K562 (cell line): ENCODE measurements around the gene PTPRG. TPM values are rescaled to one million over a fixed set of nuclear protein-coding genes. Genes with fewer than 3 reads are reported as not detected.

Source experiments
- DACH1 ChIP-seq: fragments of 450-650 bp; IDR thresholded peaks from 2 replicates; pipeline ENCODE4 v1.6.1; 2018; ENCODE audit not compliant: partially characterized antibody
- HCFC1 ChIP-seq: IDR thresholded peaks from 2 replicates; pipeline ENCODE4 v1.6.1; 2012; ENCODE audit warnings: low read depth, low read length, improper control_type of control experiment
- RAD51 ChIP-seq: fragments of 450-650 bp; IDR thresholded peaks from 2 replicates; pipeline ENCODE4 v1.7.1; 2016; ENCODE audit warnings: low read depth, mild to moderate bottlenecking, borderline replicate concordance
- RUNX1 ChIP-seq: sonication (generic); IDR thresholded peaks from 2 replicates; pipeline ENCODE4 v1.6.1; 2016; ENCODE audit warnings: antibody characterized with exemption, low read depth
- SMAD4 ChIP-seq: fragments of 250-450 bp; sonication (Bioruptor Pico); conservative IDR thresholded peaks from 2 replicates; pipeline ENCODE4 v1.8.0; 2021; ENCODE audit warnings: inconsistent platforms, mild to moderate bottlenecking, moderate library complexity
- WHSC1 ChIP-seq: IDR thresholded peaks from one replicate; pipeline ENCODE4 v1.6.1; 2012; ENCODE audit warnings: low read length, control low read depth, inconsistent platforms
- XRCC4 ChIP-seq: IDR thresholded peaks from one replicate; pipeline ENCODE4 v1.6.1; 2011; ENCODE audit not compliant: insufficient read depth, insufficient read length; ENCODE audit errors: extremely low read depth
- ZFP1 ChIP-seq: fragments of 450-650 bp; formaldehyde crosslinking; IDR thresholded peaks from 2 replicates; pipeline ENCODE4 v1.4.0; 2020; ENCODE audit warnings: mild to moderate bottlenecking, mixed read lengths
- ZNF445 ChIP-seq: fragments of 250-450 bp; sonication (Bioruptor Pico); IDR thresholded peaks from 2 replicates; pipeline ENCODE4 v1.4.0; 2020; ENCODE audit warnings: low read depth, mild to moderate bottlenecking, moderate library complexity
- polyA plus RNA-seq, 8 experiments: library from polyadenylated mRNA; depleted of rRNA in 4 of 8; stranded (reverse) in 5 of 8; unstranded in 3 of 8; fragments of >200 nt; fragmentation: Nextera tagmentation in 2 of 8; fragmentation: Illumina TruSeq in 1 of 8; extraction: Ambion mirVana in 2 of 8; extraction: Trizol in 1 of 8; gene quantifications; 2 replicates each; pipeline versions ENCODE4 v1.2.1 to v1.2.3, GENCODE V29; 2011 to 2014; ENCODE audit warnings: inconsistent platforms in 1 of 8, missing spikeins in 1 of 8
- total RNA-seq, 7 experiments: library from RNA; depleted of rRNA in 6 of 7; stranded (reverse); fragments of >200 nt in 6 of 7; fragmentation: Illumina TruSeq in 2 of 7; extraction: Trizol in 2 of 7; gene quantifications; 2 replicates each; pipeline versions ENCODE4 v1.2.1 to v1.2.3, GENCODE V29; 2011 to 2021; ENCODE audit warnings: low replicate concordance in 1 of 7
- TF ChIP-seq, protein P1 (sequence below), 2 experiments: fragments of 450-650 bp; conservative IDR thresholded peaks; 2 replicates each; pipeline ENCODE4 v1.6.1; 2017; ENCODE audit warnings: mild to moderate bottlenecking in 2 of 2, moderate library complexity in 2 of 2
- TF ChIP-seq, protein P2 (sequence below), 3 experiments: IDR thresholded peaks in 2 of 3; conservative IDR thresholded peaks in 1 of 3; 2 replicates each; pipeline ENCODE4 v1.5.1; 2011 to 2012; ENCODE audit warnings: low read length in 3 of 3, mild to moderate bottlenecking in 3 of 3, control low read depth in 2 of 3, improper control_type of control experiment in 1 of 3, inconsistent platforms in 1 of 3, low read depth in 1 of 3, mixed read lengths in 1 of 3, moderate library complexity in 1 of 3; ENCODE audit not compliant: insufficient read depth in 2 of 3

The PTPRG gene
- total and polyA plus RNA-seq, 9 of the 15 experiments (the other 6 are each of a cell fraction or from before 2014, with no cell fraction given) = 0.16 TPM; not detected in 8

DNA sequence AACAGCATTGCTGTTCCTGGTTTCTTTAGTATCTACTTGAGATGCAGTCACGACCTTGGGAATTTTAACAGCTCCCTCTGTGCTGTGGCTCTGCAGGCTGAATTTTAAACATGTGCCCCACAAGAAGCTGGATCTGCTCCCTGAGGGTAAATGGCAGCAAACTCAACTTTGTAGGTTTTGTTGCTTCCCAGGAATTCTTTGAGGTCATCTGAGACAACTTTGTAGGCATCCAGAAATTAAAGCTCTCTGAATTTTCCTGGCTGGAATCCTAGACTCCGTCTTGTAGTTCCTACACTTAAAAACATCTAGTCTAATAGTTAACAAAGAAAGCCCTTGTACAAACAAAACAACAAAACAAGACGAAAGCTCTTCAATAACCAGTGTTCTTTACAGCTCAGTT is 445.7 kb downstream of the PTPRG start (continued):
- TF ChIP-seq, protein P1, sequence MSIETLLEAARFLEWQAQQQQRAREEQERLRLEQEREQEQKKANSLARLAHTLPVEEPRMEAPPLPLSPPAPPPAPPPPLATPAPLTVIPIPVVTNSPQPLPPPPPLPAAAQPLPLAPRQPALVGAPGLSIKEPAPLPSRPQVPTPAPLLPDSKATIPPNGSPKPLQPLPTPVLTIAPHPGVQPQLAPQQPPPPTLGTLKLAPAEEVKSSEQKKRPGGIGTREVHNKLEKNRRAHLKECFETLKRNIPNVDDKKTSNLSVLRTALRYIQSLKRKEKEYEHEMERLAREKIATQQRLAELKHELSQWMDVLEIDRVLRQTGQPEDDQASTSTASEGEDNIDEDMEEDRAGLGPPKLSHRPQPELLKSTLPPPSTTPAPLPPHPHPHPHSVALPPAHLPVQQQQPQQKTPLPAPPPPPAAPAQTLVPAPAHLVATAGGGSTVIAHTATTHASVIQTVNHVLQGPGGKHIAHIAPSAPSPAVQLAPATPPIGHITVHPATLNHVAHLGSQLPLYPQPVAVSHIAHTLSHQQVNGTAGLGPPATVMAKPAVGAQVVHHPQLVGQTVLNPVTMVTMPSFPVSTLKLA (conservative IDR thresholded peaks at IDR 0.05) = no peak
- TF ChIP-seq SMAD4 (CRISPR knock-in tag) = no peak
- TF ChIP-seq RUNX1 = no peak
- no peak for TF ChIP-seq WHSC1
- TF ChIP-seq, protein P2, sequence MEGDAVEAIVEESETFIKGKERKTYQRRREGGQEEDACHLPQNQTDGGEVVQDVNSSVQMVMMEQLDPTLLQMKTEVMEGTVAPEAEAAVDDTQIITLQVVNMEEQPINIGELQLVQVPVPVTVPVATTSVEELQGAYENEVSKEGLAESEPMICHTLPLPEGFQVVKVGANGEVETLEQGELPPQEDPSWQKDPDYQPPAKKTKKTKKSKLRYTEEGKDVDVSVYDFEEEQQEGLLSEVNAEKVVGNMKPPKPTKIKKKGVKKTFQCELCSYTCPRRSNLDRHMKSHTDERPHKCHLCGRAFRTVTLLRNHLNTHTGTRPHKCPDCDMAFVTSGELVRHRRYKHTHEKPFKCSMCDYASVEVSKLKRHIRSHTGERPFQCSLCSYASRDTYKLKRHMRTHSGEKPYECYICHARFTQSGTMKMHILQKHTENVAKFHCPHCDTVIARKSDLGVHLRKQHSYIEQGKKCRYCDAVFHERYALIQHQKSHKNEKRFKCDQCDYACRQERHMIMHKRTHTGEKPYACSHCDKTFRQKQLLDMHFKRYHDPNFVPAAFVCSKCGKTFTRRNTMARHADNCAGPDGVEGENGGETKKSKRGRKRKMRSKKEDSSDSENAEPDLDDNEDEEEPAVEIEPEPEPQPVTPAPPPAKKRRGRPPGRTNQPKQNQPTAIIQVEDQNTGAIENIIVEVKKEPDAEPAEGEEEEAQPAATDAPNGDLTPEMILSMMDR (IDR thresholded peaks at IDR 0.05 in 2 of 3, conservative IDR thresholded peaks at IDR 0.05 in 1 of 3; ENCODE audit: insufficient read depth in 2 of 3, low read depth in 1 of 3, low read length in 3 of 3) = no peak
- no peak for TF ChIP-seq ZFP1 (CRISPR knock-in tag)
- TF ChIP-seq DACH1 = no peak
- no peak for TF ChIP-seq XRCC4
- no peak for TF ChIP-seq HCFC1
- no peak for TF ChIP-seq ZNF445
- no peak for TF ChIP-seq RAD51
